Naive B cell (primary cell): ENCODE measurements around the gene CYP2B6. TPM values are rescaled to one million over a fixed set of nuclear protein-coding genes. Genes with fewer than 3 reads are reported as not detected.
"Not testable (repeated sequence)": the region's sequence is repeated elsewhere in the genome, so short reads cannot be mapped to it uniquely, and the experiment has no call there.

Source experiments
- ATAC-seq, 2 donors: fragments of 150-1000 bp; cut with Tn5 transposase; 2 replicates each; pipeline ENCODE4 v1.10.0; 2021; ENCODE audit warnings: low read depth in 2 of 2, mild to moderate bottlenecking in 2 of 2, moderate library complexity in 2 of 2
- DNase-seq: peaks from one replicate; pipeline ENCODE4 v3.0.0; 2022
- H3K27ac Mint-ChIP-seq, 6 donors: one replicate each; pipeline ENCODE4 v1.8.0; 2020 to 2022; ENCODE audit warnings: mild to moderate bottlenecking in 6 of 6, mixed read lengths in 6 of 6, moderate library complexity in 5 of 6, inconsistent platforms in 2 of 6
- H3K27me3 Mint-ChIP-seq, 3 donors: one replicate each; pipeline ENCODE4 v1.8.0; 2021 to 2022; ENCODE audit warnings: mixed read lengths in 3 of 3, mild to moderate bottlenecking in 1 of 3
- H3K36me3 Mint-ChIP-seq, 2 donors: one replicate each; pipeline ENCODE4 v1.8.0; 2020 to 2022; ENCODE audit warnings: mixed read lengths in 2 of 2, inconsistent platforms in 1 of 2, mild to moderate bottlenecking in 1 of 2
- H3K4me1 Mint-ChIP-seq, 3 donors: one replicate each; pipeline ENCODE4 v1.8.0; 2020 to 2022; ENCODE audit warnings: mixed read lengths in 3 of 3, inconsistent platforms in 1 of 3, mild to moderate bottlenecking in 1 of 3, moderate library complexity in 1 of 3
- H3K4me3 Mint-ChIP-seq, 8 donors: one replicate each; pipeline ENCODE4 v1.8.0; 2020 to 2022; ENCODE audit warnings: mild to moderate bottlenecking in 8 of 8, mixed read lengths in 8 of 8, moderate library complexity in 8 of 8, inconsistent platforms in 2 of 8
- H3K9me3 Mint-ChIP-seq, 7 donors: one replicate each; pipeline ENCODE4 v1.8.0; 2020 to 2022; ENCODE audit warnings: mixed read lengths in 7 of 7, mild to moderate bottlenecking in 5 of 7, inconsistent platforms in 2 of 7, moderate library complexity in 1 of 7
- polyA plus RNA-seq, 6 donors: library from polyadenylated mRNA; unstranded; fragments of 300-500 nt; fragmentation: Illumina TruSeq; gene quantifications; one replicate each; pipeline ENCODE4 v1.2.3, GENCODE V29; 2021; ENCODE audit warnings: low read depth in 6 of 6

The CYP2B6 gene
- not detected for polyA plus RNA-seq

DNA sequence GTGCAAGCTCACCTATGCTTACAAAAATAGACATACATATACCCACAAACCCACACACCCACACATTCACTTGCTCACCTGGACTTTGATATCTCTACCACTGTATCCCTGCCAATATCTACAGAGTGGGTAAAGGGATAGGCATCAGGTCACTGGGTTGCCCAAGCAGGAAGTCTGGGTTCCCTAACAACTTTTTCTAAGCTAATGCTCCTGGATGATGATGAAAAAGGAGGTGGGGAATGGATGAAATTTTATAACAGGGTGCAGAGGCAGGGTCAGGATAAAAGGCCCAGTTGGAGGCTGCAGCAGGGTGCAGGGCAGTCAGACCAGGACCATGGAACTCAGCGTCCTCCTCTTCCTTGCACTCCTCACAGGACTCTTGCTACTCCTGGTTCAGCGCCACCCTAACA is at the start of gene CYP2B6:
Gene CYP2B6, plus strand, starts transcription at position 311 of the 410 bp plus-strand sequence. Its CDS starts 24 bp downstream, at position 335.
- ATAC-seq (no peak), DNase-seq (no peak)
- peaks cover 8 to 29% (median 16%) of the 10 kb centered on the region in 7 donors for H3K9me3 Mint-ChIP-seq
- H3K27ac Mint-ChIP-seq: peak within 1 kb of the TSS in 1 of 6 donors; percentile 83
- peaks cover 11 to 15% of the 10 kb centered on the region in 2 donors for H3K36me3 Mint-ChIP-seq
- peaks cover 19 to 62% (median 61%) of the 10 kb centered on the region in 3 donors for H3K27me3 Mint-ChIP-seq
- H3K4me3 Mint-ChIP-seq: no peak within 1 kb of the TSS
- no peaks in the 10 kb centered on the region for H3K4me1 Mint-ChIP-seq

DNA sequence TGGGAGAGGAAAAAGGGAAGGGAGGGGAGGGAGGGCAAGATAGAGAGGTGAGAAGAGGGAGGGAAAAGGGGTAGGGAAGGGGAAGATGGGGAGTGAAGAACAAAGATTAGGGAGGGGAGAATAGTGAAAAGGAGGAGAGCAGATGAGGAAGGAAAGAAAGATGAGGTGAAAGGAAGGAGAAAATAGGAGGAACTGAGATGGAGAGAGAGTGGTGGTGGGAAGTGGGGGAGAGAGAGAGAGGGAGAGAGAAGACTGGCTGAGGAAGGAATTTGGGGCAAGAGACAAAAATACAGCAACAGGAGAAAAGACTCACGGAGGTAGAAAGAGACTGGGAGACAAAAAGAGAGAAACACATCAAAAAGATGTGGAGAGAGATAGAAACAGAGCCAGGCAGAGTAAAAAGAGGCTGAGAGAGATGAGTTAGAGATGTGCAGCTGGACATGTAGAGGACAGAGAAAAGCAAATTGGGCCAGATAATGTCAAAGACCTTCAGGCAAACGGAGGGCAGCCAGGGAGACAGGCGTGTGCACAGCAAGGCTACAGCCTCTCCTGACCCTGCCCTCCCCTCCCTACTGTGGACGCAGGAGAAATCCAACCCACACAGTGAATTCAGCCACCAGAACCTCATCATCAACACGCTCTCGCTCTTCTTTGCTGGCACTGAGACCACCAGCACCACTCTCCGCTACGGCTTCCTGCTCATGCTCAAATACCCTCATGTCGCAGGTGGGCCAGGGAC is 49.4 kb upstream of the CYP2B6 start:
- Mint-ChIP-seq H3K27me3 (peaks cover under 1 to 40% (median 27%) of the 10 kb centered on the region in 3 donors), H3K27ac (no peak overlapping the region), H3K4me3 (no peak overlapping the region), H3K4me1 (no peaks in the 10 kb centered on the region), H3K36me3 (no peaks in the 10 kb centered on the region), H3K9me3 (peaks cover 0 to 2% (median 0%) of the 10 kb centered on the region in 7 donors)
- ATAC-seq: no peak
- no peak for DNase-seq

DNA sequence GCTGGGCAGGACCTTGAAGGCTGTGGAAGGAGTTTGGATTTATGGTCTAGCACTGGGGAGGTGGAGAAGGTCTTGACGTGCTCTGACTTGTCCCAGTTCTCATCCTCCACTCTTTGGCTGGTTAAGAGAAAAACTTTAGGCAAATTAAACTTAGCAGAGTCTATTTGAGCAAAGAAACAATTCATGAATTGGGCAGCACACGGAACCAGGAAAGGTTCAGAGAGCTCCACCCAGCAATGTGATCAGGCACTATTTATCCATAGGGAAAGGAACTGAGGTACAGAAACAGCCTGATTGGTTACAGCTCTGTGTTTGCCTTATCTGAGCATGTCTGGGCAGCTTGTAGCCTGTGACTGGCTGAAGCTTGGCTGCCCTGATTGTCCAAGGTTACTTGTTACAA is 45.4 kb upstream of the CYP2B6 start:
- Mint-ChIP-seq H3K36me3 (peaks cover 0 to 12% of the 10 kb centered on the region in 2 donors), H3K4me1 (no peaks in the 10 kb centered on the region), H3K27me3 (peaks cover 10 to 35% (median 24%) of the 10 kb centered on the region in 3 donors), H3K27ac (no peak overlapping the region), H3K4me3 (no peak overlapping the region), H3K9me3 (peaks cover 2 to 5% (median 4%) of the 10 kb centered on the region in 7 donors)
- no peak for ATAC-seq
- no peak for DNase-seq

DNA sequence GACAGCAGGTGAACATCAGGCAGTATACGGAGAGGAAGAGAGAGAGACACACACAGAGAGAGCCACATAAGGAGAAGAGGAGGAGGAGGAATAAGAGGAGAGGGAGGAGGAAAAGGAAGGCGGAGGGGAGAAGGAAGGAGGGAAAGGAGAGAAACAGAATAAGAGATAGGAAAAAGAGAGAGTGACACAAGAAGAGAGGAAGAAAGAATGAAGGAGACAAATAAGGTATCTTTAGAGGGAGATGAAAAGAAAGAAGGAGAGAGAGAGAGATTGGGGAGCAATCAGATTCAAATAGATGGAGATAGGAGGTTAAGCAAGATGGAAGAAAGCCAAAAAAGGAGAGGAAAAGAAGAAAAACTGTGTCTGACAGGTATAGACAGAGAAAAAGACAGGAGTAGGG is 44.0 kb upstream of the CYP2B6 start:
- H3K27me3 Mint-ChIP-seq: peaks cover 10 to 39% (median 25%) of the 10 kb centered on the region in 3 donors
- H3K36me3 Mint-ChIP-seq: peaks cover 0 to 13% of the 10 kb centered on the region in 2 donors
- H3K4me3 Mint-ChIP-seq: no peak overlapping the region
- H3K4me1 Mint-ChIP-seq: no peaks in the 10 kb centered on the region
- no peak for DNase-seq
- peak overlapping the region in 1 of 6 donors; percentile 60 for H3K27ac Mint-ChIP-seq
- no peak for ATAC-seq
- H3K9me3 Mint-ChIP-seq: peaks cover 2 to 14% (median 7%) of the 10 kb centered on the region in 7 donors

DNA sequence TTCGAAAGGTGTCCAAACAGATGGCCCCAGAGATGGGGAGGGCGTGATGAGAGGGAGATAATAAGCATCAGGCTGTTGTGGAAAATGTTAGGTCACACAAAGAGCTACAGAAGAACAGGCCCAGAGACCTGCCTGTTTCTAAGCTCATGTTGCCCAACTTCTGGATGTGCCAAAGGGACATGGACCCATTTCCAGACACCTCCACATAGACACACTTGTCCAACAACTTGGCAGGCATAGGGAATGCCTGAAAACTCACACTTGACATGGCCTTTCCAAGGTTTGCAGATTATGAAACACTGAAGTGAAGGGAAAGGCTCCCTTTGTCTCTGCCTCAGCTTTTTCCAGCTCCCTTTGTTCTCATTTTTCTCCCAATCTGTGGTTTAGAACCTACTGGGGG is 43.5 kb upstream of the CYP2B6 start:
- Mint-ChIP-seq H3K4me3 (no peak overlapping the region), H3K9me3 (peaks cover 4 to 18% (median 12%) of the 10 kb centered on the region in 7 donors), H3K27me3 (peaks cover 10 to 39% (median 25%) of the 10 kb centered on the region in 3 donors), H3K36me3 (peaks cover 0 to 16% of the 10 kb centered on the region in 2 donors), H3K27ac (no peak overlapping the region), H3K4me1 (no peaks in the 10 kb centered on the region)
- ATAC-seq: no peak
- no peak for DNase-seq

DNA sequence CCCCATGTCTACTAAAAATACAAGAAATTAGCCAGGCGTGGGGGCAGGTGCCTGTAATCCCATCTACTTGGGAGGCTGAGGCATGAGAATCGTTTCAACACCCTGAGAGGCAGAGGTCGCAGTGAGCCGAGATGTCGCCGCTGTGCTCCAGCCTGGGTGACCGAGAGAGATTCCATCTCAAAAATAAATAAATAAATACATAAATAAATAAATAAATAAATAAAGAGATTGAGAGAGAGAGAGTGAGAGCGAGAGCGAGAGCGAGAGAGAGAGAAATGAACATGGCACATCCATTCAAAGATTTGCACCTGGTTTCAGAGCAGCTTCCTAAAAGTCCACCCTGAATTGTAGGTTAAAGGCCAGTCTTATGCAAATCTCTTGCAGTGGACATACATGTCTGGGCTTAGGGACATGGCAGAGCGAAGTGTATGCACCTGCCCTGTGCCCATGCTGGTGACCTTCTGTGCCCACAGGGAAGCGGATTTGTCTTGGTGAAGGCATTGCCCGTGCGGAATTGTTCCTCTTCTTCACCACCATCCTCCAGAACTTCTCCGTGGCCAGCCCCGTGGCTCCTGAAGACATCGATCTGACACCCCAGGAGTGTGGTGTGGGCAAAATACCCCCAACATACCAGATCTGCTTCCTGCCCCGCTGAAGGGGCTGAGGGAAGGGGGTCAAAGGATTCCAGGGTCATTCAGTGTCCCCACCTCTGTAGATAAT is 42.3 kb upstream of the CYP2B6 start:
- no peaks in the 10 kb centered on the region for H3K4me1 Mint-ChIP-seq
- ATAC-seq: no peak
- H3K27ac Mint-ChIP-seq: no peak overlapping the region
- peaks cover 7 to 30% (median 23%) of the 10 kb centered on the region in 7 donors for H3K9me3 Mint-ChIP-seq
- H3K4me3 Mint-ChIP-seq: peak overlapping the region in 1 of 8 donors; percentile 8
- H3K27me3 Mint-ChIP-seq: peaks cover 10 to 39% (median 25%) of the 10 kb centered on the region in 3 donors
- H3K36me3 Mint-ChIP-seq: peaks cover 7 to 27% of the 10 kb centered on the region in 2 donors
- DNase-seq: no peak

DNA sequence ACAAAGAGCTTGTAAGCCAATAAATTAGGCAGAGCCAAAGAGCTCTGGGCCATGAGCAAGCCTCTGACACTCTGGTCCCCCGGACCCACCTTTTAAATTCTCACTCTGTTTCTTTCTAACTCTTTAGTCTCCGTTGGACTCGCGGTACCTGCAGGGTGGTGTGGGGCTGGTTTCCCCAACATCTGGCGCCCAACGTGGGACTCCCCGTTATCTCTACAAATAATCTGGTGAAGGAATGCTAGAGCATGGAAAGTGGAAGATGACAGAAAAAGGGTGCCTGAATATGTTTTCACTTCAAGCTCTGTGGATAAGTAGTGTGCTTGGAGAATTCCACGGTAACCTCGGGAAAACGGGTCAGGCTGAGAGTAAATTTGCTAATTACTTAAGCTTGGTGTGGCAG is 36.5 kb upstream of the CYP2B6 start:
- peaks cover 8 to 42% of the 10 kb centered on the region in 2 donors for H3K36me3 Mint-ChIP-seq
- peaks cover 14 to 72% (median 57%) of the 10 kb centered on the region in 7 donors for H3K9me3 Mint-ChIP-seq
- H3K4me3 Mint-ChIP-seq: no peak overlapping the region
- ATAC-seq: no peak
- H3K27me3 Mint-ChIP-seq: peaks cover 5 to 14% (median 12%) of the 10 kb centered on the region in 3 donors
- no peaks in the 10 kb centered on the region for H3K4me1 Mint-ChIP-seq
- no peak overlapping the region for H3K27ac Mint-ChIP-seq
- DNase-seq: no peak

DNA sequence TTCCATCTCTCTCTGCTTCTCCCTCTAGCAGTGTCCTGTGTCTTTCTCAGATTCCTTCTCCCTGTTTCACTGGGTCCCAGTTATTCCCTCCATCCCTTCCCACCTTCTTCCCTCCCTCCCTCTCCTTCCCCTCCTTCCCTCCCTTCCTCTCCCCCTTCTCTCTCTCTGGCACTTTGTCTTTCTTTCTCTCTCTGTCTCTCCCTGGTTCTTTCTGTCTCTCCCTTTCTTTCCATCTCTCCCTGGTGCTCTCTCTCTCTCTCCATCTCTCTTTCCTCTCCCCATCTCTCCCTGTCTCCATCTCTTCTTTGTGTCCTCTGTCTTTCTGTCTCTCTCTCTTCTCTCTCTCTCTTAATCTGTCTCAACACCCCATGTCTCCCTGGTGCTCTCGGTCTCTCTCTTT is 31.7 kb upstream of the CYP2B6 start:
- H3K36me3 Mint-ChIP-seq: peaks cover 0 to 12% of the 10 kb centered on the region in 2 donors
- H3K27ac Mint-ChIP-seq: no peak overlapping the region
- ATAC-seq: no peak
- H3K4me1 Mint-ChIP-seq: no peaks in the 10 kb centered on the region
- DNase-seq: no peak
- peaks cover 4 to 46% (median 34%) of the 10 kb centered on the region in 7 donors for H3K9me3 Mint-ChIP-seq
- H3K4me3 Mint-ChIP-seq: no peak overlapping the region
- H3K27me3 Mint-ChIP-seq: peaks cover 8 to 14% (median 14%) of the 10 kb centered on the region in 3 donors

DNA sequence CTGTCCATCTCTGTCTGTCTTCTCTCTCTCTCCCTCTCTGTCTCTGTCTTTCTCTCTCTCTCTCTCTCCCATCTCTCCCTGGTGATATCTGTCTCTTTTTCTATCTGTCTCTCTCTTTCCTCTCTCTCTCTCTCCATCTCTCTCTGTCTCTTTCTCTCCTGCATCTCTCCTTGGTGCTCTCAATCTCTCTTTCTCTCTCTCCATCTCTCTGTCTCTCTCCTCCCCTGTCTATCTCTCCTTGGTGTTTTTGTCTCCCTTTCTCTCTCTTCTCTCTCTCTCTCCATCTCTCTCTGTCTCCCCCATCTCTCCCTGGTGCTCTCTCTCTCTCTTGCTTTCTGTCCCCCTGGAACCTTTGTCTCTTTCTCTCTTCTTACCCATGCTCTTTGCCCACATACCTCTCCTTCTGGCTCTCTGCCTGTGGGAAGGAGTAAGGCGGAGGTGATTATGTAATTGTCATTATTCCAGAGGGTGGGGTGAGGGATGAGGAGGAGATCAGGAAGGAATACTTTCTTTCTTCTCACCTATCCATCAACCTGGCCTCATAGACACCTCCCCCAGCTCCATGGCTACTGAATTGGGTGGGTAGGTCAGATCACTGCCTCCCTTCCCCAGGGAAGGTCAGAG is 30.9 kb upstream of the CYP2B6 start:
- Mint-ChIP-seq H3K27me3 (peaks cover 8 to 14% (median 14%) of the 10 kb centered on the region in 3 donors), H3K36me3 (peaks cover 0 to 5% of the 10 kb centered on the region in 2 donors), H3K27ac (no peak overlapping the region), H3K4me3 (no peak overlapping the region), H3K9me3 (peaks cover 2 to 39% (median 25%) of the 10 kb centered on the region in 7 donors), H3K4me1 (no peaks in the 10 kb centered on the region)
- ATAC-seq (no peak), DNase-seq (no peak)

DNA sequence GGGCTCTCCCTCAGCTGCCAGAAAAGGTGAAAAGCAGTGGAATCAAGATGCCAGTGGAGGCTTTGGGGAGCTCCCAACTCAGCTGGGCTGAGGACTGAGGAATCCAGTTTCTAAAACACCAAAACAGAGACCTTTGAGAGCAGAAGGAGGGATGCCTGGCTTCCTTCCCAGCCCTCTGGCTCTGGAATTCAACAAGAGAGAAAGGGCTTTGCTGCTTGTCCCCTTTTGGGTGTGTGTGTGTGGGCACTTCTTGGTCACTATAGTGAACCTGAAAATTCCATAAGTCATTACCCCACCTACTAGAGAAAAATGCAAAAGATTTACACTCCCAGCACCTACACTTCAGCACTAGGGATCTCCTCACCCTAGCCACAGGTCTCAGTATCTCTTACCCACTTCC is 30.3 kb upstream of the CYP2B6 start:
- ATAC-seq (no peak), DNase-seq (no peak)
- Mint-ChIP-seq H3K9me3 (peaks cover 2 to 36% (median 20%) of the 10 kb centered on the region in 7 donors), H3K4me3 (no peak overlapping the region), H3K36me3 (peaks cover 0 to 5% of the 10 kb centered on the region in 2 donors), H3K4me1 (no peaks in the 10 kb centered on the region), H3K27ac (no peak overlapping the region), H3K27me3 (peaks cover 8 to 14% (median 14%) of the 10 kb centered on the region in 3 donors)

DNA sequence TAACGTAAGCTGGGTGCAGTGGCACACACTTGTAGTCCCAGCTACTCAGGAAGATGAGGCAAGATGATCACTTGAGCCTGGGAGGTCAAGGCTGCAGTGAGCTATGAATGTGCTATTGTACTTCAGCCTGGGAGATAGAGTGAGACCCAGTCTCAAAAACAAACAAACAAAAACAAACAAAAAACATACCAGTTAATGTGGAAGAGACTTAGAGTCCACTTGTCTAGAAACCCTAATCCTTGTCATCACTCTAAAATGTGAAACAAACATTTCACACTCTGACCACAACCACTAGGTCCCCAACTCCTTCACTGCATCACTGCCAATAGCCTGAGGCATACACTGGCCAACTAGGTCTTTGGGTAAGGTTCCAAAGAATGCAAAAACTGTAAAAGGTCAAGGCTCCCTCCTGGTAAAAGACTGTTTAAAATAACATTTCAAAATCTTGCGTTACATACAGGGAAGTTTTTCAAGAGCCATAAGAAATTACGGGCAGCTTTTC is 28.6 kb upstream of the CYP2B6 start:
- Mint-ChIP-seq H3K9me3 (peaks cover 0 to 22% (median 6%) of the 10 kb centered on the region in 7 donors), H3K27ac (no peak overlapping the region), H3K4me3 (no peak overlapping the region), H3K27me3 (peaks cover 8 to 15% (median 14%) of the 10 kb centered on the region in 3 donors), H3K4me1 (no peaks in the 10 kb centered on the region), H3K36me3 (peaks cover 0 to 3% of the 10 kb centered on the region in 2 donors)
- DNase-seq (no peak), ATAC-seq (no peak)

DNA sequence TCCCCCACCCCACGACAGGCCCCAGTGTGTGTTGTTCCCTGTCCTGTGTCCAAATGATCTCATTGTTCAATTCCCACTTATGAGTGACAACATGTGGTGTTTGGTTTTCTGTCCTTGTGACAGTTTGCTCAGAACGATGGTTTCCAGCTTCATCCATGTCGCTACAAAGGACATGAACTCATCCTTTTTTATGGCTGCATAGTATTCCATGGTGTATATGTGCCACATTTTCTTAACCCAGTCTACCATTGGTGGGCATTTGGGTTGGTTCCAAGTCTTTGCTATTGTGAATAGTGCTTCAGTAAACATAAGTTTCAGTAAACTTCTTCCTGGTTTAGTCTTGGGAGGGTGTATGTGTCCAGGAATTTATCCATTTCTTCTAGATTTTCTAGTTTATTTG is 26.7 kb upstream of the CYP2B6 start:
- H3K4me3 Mint-ChIP-seq, H3K4me1 Mint-ChIP-seq, ATAC-seq, DNase-seq, H3K36me3 Mint-ChIP-seq: not testable (repeated sequence)
- H3K27me3 Mint-ChIP-seq: peaks cover 14 to 21% (median 18%) of the 10 kb centered on the region in 3 donors
- H3K9me3 Mint-ChIP-seq: peaks cover 0 to 17% (median 7%) of the 10 kb centered on the region in 7 donors
- peak overlapping the region in 1 of 6 donors; percentile 72 for H3K27ac Mint-ChIP-seq

DNA sequence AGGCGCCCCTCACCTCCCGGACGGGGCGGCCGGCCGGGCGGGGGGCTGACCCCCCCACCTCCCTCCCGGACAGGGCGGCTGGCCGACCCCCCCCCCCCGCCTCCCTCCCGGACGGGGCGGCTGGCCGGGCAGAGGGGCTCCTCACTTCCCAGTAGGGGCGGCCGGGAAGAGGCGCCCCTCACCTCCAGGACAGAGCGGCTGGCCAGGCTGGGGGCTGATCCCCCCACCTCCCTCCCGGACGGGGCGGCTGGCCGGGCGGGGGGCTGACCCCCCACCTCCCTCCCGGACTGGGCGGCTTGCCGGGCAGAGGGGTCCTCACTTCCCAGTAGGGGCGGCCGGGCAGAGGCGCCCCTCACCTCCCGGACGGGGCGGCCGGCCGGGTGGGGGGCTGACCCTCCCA is 25.7 kb upstream of the CYP2B6 start:
- H3K36me3 Mint-ChIP-seq, DNase-seq, H3K27ac Mint-ChIP-seq, H3K4me3 Mint-ChIP-seq, H3K4me1 Mint-ChIP-seq, ATAC-seq: not testable (repeated sequence)
- Mint-ChIP-seq H3K9me3 (peaks cover 0 to 17% (median 7%) of the 10 kb centered on the region in 7 donors), H3K27me3 (peaks cover 19 to 26% (median 19%) of the 10 kb centered on the region in 3 donors)
